GM18517 (cell line): ENCODE data around the gene MICAL3.
A peak's percentile ranks its signal among the peaks of the same experiment; 100 is the strongest.
"Not testable (repeated sequence)": the region's sequence is repeated elsewhere in the genome, so short reads cannot be mapped to it uniquely, and the experiment has no call there.

Experiments
- ATAC-seq: cut with Tn5 transposase; IDR thresholded peaks from one replicate; pipeline ENCODE4 v1.9.1; 2021; ENCODE audit warnings: mild to moderate bottlenecking, moderate library complexity; ENCODE audit not compliant: unreplicated experiment

MICAL3 gene, protein sequence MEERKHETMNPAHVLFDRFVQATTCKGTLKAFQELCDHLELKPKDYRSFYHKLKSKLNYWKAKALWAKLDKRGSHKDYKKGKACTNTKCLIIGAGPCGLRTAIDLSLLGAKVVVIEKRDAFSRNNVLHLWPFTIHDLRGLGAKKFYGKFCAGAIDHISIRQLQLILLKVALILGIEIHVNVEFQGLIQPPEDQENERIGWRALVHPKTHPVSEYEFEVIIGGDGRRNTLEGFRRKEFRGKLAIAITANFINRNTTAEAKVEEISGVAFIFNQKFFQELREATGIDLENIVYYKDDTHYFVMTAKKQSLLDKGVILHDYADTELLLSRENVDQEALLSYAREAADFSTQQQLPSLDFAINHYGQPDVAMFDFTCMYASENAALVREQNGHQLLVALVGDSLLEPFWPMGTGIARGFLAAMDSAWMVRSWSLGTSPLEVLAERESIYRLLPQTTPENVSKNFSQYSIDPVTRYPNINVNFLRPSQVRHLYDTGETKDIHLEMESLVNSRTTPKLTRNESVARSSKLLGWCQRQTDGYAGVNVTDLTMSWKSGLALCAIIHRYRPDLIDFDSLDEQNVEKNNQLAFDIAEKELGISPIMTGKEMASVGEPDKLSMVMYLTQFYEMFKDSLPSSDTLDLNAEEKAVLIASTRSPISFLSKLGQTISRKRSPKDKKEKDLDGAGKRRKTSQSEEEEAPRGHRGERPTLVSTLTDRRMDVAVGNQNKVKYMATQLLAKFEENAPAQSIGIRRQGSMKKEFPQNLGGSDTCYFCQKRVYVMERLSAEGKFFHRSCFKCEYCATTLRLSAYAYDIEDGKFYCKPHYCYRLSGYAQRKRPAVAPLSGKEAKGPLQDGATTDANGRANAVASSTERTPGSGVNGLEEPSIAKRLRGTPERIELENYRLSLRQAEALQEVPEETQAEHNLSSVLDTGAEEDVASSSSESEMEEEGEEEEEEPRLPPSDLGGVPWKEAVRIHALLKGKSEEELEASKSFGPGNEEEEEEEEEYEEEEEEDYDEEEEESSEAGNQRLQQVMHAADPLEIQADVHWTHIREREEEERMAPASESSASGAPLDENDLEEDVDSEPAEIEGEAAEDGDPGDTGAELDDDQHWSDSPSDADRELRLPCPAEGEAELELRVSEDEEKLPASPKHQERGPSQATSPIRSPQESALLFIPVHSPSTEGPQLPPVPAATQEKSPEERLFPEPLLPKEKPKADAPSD (N-terminal part only)

DNA sequence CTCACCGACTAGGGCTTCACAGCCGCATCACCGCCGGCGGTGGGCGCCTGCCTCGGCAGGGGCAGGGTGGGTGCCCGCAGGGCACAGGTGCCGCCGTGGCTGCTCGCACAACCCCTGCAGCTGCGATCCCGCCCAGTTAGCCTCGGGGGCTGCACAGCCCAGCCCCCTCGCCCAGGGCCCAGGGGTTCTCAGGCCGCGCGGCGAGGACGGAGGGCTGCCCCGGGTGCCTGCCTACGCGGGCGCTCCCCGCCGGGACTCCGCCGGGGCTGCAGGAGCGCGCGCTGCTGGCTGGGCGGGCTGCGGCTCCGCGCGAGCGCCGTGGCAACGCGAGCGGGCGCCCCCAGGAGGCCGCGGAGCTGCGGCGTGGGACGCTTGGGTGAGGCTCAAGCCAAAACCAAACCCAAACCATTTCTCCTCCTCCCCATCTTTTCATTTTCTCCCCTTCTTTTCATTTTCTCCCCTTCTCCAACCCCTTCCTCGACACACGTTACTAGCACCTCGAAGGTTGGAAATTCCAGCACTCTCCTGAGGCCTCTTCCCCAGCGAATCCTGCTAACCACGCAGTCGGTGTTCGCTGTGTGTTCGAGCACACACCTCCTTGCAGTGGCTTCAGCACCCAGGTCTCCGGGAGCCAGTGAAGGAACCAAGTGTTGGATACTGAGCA, at the start of gene MICAL3:
MICAL3 (minus strand) TSS at position 286 of the 664 bp plus-strand sequence. CDS start 117,749 bp downstream, outside the sequence.
- ATAC-seq = peak; percentile 56

DNA sequence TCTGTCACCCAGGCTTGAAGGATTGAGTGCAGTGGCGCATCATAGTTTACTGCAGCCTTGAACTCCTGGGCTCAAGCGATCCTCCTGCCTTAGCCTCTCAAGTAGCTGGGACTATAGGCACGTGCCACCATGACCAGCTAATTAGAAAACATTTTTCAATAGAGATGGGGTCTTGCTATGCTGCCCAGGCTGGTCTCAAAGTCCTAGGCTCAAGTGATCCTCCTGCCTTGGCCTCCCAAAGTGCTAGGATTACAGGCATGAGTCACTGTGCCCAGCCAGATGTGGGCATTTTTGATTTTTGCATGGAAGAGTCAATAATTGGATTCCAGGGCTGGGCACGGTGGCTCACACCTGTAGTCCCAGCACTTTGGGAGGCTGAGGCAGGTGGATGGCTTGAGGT, 49.6 kb upstream of the MICAL3 start:
- not testable (repeated sequence) for ATAC-seq

DNA sequence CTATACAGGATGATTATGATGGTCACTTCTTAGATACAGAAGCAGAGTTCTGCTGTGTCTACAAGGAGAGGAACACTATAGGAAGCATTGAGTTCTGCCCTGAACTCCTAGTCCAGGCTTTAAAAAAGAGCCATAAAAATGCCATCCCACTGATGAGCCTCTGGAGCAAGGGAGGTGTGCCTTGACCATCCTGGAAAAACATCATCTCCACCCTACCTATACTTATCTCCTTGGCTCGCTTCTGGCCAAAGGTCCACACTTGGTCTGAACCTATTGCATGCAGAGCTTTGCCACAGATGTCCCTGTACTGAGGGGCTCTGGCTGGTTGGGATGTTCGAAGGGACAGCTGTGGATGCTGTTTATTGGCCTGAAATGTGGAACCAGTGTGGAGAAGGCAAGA, 49.1 kb upstream of the MICAL3 start:
- ATAC-seq = no peak

DNA sequence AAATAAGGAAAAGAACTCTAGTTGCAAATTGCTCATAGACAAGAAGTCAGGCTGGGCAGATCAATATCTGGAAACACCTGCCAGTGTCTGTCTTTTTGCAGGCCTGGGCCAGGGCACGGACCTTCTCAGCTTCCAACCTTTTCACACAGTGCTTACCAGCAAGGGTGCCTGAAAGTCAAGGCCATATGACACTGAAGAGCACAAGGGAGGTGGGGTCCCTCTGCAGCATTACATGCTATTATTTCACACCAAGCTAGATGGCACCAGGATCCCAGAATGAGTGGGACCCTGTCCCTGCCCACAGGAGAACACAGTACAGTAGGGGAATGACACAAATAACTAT, 47.6 kb upstream of the MICAL3 start:
- no peak for ATAC-seq

DNA sequence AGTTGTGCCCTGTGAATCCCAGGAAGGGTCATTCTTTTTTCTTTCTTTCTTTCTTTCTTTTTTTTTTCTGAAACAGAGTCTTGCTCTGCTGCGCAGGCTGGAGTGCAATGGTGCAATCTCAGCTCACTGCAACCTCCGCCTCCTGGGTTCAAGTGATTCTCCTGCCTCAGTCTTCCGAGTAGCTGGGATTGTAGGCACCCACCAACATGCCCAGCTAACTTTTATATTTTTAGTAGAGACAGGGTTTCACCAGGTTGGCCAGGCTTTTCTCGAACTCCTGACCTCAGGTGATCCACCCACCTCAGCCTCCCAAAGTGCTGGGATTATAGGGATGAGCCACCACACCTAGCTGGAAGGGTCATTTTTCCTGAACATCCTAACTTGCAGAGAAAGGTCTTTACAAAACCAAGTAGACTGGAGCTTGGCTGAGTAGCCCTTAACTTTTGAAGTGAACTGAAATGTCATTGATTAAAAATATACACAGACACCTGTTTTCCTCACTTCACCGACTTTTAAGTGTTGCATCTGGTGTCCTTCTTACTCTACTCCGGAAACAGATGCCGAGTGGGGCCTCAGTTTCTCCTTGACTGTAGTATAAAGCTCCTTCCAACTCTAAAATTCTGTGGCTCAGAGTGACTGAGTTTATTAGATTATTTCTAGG, 47.1 kb upstream of the MICAL3 start:
- ATAC-seq = not testable (repeated sequence)

DNA sequence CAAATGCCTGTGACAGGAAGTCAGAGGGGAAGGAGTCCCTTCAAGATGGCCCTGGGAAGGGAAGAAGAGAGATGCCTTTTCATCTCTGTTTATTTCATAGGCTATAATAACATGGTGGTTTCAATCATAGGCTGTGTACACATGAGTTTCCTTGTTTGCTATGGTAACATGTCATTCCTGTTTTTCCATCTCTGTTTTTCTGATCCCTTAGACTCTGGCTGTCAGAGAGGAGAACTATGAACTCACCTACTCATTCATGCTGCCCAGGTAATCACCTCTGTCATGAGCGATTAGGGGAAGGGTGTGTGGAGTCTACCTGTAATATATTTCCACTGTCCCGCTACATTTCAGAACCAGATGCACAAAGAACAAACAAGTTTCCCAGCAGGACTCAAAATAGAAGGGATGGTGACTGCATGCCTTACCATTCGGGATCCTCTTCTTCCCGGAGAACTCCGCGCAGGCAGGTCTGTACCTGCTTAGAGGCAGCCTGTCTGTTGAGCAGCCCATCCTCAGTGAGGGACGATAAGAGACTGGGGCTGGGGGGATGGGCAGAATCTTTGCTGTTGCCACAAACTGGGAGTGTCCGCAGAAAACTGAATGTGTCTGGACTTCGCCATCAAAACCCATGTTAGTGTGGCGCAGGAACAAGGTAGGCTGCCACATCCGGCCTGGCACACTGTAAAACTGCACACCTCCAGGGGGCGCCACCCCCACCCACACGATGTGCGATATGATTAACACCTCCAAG, 46.4 kb upstream of the MICAL3 start:
- ATAC-seq = no peak

DNA sequence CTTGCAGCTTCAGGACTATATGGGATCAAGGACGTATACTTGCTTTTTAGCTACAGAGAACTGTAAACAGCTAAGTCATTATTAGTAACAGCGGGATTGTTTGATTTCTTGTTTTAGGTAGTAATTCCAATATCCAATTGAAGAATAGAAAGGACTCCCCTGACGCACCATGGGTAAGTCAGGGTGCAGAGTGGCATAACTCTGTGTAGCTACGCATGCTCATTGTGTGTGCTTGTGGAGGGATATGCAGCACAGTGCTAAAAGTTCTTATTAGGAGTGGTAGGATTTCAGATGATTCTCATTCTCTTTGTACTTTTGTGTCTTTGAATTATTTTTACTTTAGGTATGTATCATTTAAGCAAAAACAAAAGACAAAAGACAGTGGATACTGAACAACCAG, 45.7 kb upstream of the MICAL3 start:
- no peak for ATAC-seq

DNA sequence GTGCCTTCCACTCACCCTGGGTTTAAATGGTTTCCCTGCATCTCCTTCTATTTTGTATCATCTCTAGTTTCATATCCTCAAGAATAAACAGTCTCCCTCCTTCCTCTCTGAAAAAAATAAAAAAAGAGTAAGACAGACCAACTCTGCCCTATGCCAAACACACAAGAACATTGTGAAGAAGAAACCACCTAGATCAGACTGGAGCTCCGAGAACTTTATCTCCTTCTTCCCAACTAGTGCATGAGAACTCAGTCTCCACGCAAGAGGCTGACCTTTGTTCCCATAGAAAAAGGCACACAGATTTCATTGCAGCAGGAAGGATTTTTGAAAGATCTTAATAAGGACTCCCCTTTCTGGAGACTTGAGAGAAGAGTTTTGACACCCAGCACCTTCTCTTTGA, 44.7 kb upstream of the MICAL3 start:
- ATAC-seq = no peak

DNA sequence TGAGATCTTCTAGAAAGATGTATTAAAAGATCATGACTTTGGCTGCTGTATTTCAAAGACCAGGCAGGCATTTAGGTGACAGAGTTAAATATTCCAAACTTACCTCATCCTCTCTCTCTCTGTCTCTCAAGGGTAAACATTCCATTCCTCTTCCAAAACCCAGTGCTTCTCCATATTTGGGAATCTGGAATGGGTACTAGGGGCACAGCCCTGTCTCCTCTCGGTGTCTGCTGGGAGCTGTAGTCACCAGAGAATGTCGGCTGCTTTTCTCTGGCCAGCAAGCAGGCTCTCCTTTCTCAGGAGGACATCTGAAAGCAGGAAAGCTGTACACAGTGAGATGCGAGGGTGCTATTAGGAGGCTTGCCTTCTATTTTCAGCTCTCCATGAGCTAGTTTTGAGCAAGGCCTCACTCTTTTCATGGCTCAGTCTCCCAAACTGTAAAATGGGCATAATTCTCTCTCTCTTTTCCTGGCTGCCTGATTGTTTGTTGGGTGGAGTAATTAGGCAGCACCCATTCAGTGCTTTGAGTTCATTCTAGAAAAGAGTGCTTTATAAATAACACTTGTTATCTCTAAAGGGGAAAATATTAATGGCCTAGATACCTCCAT, 44.1 kb upstream of the MICAL3 start:
- ATAC-seq = no peak

DNA sequence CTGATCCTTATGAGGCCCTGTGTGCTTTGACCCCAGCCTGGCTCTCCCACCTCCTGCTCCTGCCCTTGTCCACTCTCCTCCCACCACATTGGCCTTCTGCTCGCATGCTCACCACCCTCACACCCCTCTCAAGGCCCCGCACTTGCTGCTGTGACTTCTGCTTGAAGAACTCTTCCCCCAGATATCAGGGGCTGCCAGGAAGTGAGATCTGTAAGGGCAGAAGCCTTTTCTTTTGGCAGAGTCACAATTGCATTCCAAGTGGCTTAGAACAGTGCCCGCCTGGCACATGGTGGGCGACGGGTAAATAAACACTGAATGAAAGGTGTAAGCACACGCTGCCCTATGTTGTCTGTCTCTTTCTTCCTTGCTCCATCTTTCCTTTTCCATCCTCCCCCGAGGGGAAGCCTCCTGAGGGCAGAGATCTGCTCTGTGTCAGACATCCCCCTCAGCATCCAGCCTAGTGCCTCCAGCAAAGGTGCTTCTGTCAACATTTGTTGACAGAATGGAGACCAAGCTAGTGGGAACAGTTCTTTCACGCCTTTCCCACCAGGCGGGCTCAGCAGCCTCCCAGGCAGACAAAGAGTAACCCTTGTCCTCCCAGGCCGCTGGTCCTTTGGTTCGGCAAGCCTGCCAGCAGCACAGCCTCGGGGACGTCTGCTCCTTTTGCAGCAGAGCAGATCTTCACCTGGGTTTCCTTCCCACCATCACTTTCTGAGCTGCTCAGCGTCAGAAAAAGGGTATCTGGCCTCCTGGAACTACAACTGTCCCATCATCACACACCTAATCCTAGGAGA, 43.4 kb upstream of the MICAL3 start:
- ATAC-seq = no peak

DNA sequence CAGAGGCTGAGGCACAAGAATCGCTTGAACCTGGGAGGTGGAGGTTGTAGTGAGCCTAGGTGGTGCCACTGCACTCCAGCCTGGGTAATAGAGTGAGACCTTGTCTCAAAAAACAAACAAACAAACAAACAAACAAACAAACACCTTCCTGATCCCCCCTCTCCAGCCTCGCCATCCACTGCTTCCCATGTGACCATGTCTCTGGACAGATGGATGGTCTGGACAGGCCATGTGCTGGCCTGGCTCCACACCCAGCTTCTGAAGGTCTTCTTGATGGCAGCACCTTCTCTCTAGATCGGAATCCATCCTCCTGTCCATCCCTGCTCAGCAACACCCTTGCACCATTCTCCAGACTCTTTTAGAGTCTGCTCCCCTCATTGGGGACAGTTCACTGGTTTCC, 42.8 kb upstream of the MICAL3 start:
- ATAC-seq = no peak

DNA sequence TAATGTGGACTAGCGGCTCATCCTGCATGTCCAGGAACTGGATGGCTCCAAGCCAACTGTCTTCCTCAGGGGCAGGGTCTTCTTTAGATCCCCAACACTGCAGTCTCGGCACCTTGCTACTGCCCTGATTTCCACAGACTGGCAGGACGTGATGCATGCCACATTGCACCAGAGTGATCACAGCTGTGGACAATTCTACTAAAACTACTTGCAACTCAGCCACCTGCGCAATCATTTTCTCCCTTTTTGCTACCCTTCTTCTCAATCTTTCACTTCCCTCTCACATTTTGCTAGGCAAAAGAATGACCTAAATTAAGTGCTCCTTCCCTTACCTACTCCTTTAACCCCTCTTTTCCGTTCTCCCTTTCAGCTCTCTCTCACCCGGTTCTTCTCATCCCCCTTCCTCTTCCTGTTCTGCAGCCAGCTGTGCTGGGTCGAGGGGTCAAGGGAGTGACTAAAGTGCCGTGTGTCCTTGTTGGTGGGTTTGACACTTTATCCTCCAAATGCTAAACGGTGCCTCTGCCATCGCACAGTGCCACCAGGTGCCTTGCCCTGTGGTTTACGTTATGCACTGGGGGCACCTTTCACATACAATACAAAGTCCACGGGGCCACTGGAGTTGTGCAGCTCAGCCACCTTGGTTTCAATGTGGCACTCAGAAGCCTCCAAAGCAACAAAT, 42.0 kb upstream of the MICAL3 start:
- no peak for ATAC-seq

DNA sequence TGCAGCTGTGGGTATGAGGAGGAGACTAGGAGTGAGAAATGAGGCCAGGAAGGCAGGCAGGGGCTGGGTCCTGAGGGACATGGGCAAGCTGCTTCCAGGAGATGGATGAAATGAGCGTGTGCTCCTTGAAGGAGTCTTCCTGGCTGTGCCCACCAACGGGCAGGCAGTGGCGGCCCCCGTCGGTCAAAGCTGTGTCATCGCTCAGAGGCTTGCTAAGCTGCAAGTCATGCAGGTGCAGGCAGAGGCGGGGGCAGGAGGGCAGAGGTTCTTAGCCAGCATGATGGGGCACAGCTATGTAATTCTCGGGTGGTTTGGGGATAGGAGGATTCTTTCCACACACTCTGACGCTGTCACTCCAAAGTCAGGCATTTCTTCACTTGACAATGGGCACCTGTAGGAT, 40.9 kb upstream of the MICAL3 start:
- no peak for ATAC-seq

DNA sequence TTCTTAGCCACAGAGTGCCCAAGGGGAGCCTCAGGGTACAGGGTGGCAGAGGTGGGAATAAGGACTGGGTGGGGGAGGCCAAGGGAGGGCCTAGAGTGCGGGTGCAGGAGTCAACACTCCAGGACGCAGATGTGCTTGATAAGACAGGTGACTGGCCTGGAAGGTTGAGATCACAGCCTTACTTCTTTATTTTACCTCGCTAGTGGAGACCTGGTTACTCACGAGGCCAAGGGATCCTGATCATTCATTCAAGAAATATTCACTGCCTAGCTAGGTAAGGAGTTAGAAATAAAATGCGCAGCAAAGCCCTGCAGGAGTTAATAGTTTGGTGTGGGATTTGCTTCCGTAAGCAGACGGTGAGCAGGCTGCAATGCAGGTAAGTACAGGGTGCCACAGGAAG, 40.3 kb upstream of the MICAL3 start:
- no peak for ATAC-seq

DNA sequence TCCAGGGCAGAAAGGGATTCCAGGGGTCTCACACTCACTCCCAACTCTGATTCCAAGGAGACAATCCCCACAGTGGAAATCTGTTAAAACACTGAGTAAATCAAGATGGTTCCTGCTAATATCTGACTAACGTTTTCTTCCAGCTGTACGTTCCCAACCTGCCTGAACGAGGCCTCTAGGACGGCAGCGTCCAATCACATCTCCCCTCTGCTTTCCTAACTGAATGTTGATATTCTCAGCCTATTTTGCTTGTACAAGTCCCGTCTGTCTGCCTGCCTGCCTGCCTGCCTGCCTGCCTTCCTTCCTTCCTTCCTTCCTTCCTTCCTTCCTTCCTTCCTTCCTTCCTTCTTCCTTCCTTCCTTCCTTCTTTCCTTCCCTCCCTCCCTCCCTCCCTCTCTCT, 39.4 kb upstream of the MICAL3 start:
- not testable (repeated sequence) for ATAC-seq

DNA sequence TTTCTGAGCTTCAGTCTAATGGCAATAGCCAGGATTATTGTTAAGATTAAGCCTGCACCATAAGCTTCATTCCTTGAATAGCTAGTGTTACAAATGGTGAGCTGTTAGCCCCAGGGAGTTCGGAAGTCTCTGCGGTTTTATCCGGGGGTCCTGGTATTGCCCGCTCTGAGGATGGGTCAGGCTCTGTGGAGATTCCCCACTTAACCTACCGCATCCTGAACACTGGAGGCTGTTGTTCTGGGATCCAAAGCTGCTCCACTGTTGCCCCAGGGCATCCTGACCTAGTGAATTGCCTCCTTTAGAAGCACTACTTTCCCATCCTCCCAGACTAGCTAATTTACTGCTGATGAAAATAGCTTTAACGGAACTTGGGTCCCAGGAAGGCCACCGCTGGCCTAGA, 38.9 kb upstream of the MICAL3 start:
- ATAC-seq = no peak

DNA sequence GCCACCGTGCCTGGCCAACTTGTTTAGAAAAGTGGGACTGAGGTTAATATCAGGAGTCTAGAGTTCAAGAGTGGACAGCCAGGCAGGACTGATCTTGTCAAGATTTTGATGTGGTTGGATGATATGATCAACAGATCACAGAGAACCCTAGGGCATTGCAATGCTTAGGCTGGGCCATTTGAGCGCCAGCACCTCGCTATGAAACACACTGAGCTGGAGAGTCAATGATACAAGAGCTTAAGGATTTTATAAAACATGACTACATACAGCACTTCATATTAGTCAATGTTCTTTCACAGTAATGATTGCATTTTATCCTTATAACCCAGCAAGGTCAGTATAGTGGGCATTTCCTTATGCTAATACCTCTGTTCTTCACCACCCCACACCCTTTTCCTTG, 38.1 kb upstream of the MICAL3 start:
- no peak for ATAC-seq
